Measurements from ENCODE around the gene LDHB. TPM values are rescaled to one million over a fixed set of nuclear protein-coding genes. Genes with fewer than 3 reads are reported as not detected.
"Not testable (repeated sequence)": the region's sequence is repeated elsewhere in the genome, so short reads cannot be mapped to it uniquely, and the experiment has no call there.

LDHB gene
- polyA plus RNA-seq, 2 of the 4 experiments (the other 2 are of a cell fraction), result 1,852 to 2,260 TPM

GRCh38 chr12:21675096-21675495 lies 17.5 kb upstream of the LDHB start:
- ChIA-PET CTCF (no interaction called here), POLR2A (no interaction called here)
- WGBS (ENCODE audit: missing lambda C conversion rate), result 80% methylated on average over 5 of the region's 5 CpGs
- Histone ChIP-seq H3K4me2 (no peak overlapping the region), H3K27ac (no peak overlapping the region), H3K4me3 (no peak overlapping the region), H3K4me1 (peaks cover 13% of the 10 kb centered on the region; the same call in 1 of the 3 replicates), H3K9me3 (no peaks in the 10 kb centered on the region)
- ATAC-seq (no peak), FAIRE-seq (no peak), DNase-seq (ENCODE audit: low read depth in 1 of 2, low spot score in 1 of 2) (no peak)
- TF ChIP-seq HDAC2 (IDR thresholded peaks at IDR 0.05) (no peak), RARB (CRISPR knock-in tag; IDR thresholded peaks at IDR 0.05) (no peak), NR3C1 (IDR thresholded peaks at IDR 0.05) (no peak), KDM1A (IDR thresholded peaks at IDR 0.05; ENCODE audit: low read depth) (no peak), ZFP36 (IDR thresholded peaks at IDR 0.05; ENCODE audit: borderline replicate concordance, partially characterized antibody) (no peak), FOSL2 (IDR thresholded peaks at IDR 0.05) (no peak), FOSL2 (CRISPR knock-in tag; IDR thresholded peaks at IDR 0.05) (no peak), ZNF302 (CRISPR knock-in tag; IDR thresholded peaks at IDR 0.05) (no peak), EP300 (IDR thresholded peaks at IDR 0.05) (no peak), BCL3 (IDR thresholded peaks at IDR 0.05) (no peak), JUNB (IDR thresholded peaks at IDR 0.05) (no peak), POLR2A (IDR thresholded peaks at IDR 0.05; ENCODE audit: low read length) (no peak), JUN (IDR thresholded peaks at IDR 0.05) (no peak)

GRCh38 chr12:21673830-21674552 lies 16.3 kb upstream of the LDHB start:
- 93% methylated on average over 32 of the region's 39 CpGs for WGBS (ENCODE audit: missing lambda C conversion rate)
- H3K27ac ChIP-seq; DNase-seq (ENCODE audit: low read depth in 1 of 2, low spot score in 1 of 2); CTCF ChIA-PET; ATAC-seq; POLR2A ChIA-PET; H3K4me3 ChIP-seq; FAIRE-seq; H3K4me2 ChIP-seq; H3K9me3 ChIP-seq: not testable (repeated sequence)
- peaks cover 13% of the 10 kb centered on the region; the same call in 1 of the 3 replicates for H3K4me1 ChIP-seq

- no peak overlapping the region for H3K27ac ChIP-seq
- H3K4me3 ChIP-seq, result no peak overlapping the region
- ChIA-PET POLR2A (no interaction called here), CTCF (no interaction called here)
- no peak for DNase-seq (ENCODE audit: low read depth in 1 of 2, low spot score in 1 of 2)
- no peak for FAIRE-seq
- ATAC-seq, result no peak
- H3K9me3 ChIP-seq, result no peaks in the 10 kb centered on the region
- TF ChIP-seq NR3C1 (IDR thresholded peaks at IDR 0.05) (no peak), CEBPB (IDR thresholded peaks at IDR 0.05) (no peak), GATA3 (IDR thresholded peaks at IDR 0.05; ENCODE audit: borderline replicate concordance) (no peak), FOSB (CRISPR knock-in tag; IDR thresholded peaks at IDR 0.05) (no peak), CBX2 (IDR thresholded peaks at IDR 0.05; ENCODE audit: borderline replicate concordance, low read depth) (no peak), SREBF2 (IDR thresholded peaks at IDR 0.05) (no peak), CBX8 (IDR thresholded peaks at IDR 0.05) (no peak)
- no peak overlapping the region for H3K4me2 ChIP-seq
- H3K4me1 ChIP-seq, result peaks cover 8% of the 10 kb centered on the region
- WGBS (ENCODE audit: missing lambda C conversion rate), result 80% methylated on average over 1 of the region's 1 CpG
Measured at GRCh38 chr12:21672146-21672545, 14.5 kb upstream of the LDHB start.

- 3% methylated on average over 4 of the region's 4 CpGs for WGBS (ENCODE audit: missing lambda C conversion rate)
- H3K4me2 ChIP-seq, result peak overlapping the region; percentile 61
- H3K9me3 ChIP-seq, result no peaks in the 10 kb centered on the region
- ChIA-PET POLR2A (interaction anchor here (1.8 kb wide), 1 partner anchor 9 kb away, joined by 8 read pairs; the partner anchor contains the start of gene LDHB), CTCF (interaction anchor here (1.1 to 1.6 kb wide), 4 partner anchors 12 to 324 kb away, joined by 3 to 5 read pairs (median 3); no protein-coding TSS in a partner anchor)
- DNase-seq (ENCODE audit: low read depth in 1 of 2, low spot score in 1 of 2), result peak in 1 of 2 experiments; percentile 45
- peak overlapping the region; percentile 40 to 56; a peak in 2 of 6 replicates for H3K27ac ChIP-seq
- ATAC-seq, result peak in 1 of 2 experiments; percentile 36; a peak in 1 of 6 replicates
- TF ChIP-seq KDM5A (IDR thresholded peaks at IDR 0.05) (no peak), PBX3 (IDR thresholded peaks at IDR 0.05) (no peak), EHF (CRISPR knock-in tag; IDR thresholded peaks at IDR 0.05) (no peak), REST (IDR thresholded peaks at IDR 0.05) (no peak)
- FAIRE-seq, result peak; percentile 74
- no peak overlapping the region for H3K4me3 ChIP-seq
- H3K4me1 ChIP-seq, result peaks cover 20% of the 10 kb centered on the region
Measured at GRCh38 chr12:21666722-21667121, 9.1 kb upstream of the LDHB start.

Measured in A549 (cell line).